ENCODE data around the gene VEGFC.

DNA sequence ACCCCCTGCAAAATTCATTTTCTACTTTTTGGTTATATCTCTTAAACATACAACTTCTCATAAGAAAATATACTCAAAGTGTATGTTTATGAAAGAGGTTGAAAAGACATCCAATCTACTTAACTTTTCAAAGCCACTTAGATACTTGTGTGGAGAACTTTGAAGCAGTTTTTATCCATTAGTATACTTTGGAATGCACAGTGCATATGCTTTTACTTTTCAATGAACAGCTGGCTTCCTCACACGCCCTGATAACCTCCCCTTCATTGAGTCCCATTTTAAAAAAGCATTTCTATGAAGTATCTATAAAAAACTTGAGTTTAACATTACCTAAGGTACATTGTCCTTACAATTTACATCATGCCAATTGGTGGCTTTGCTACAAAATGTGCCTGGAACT, 73.8 kb downstream of the VEGFC start:
- TF ChIP-seq, protein P1, sequence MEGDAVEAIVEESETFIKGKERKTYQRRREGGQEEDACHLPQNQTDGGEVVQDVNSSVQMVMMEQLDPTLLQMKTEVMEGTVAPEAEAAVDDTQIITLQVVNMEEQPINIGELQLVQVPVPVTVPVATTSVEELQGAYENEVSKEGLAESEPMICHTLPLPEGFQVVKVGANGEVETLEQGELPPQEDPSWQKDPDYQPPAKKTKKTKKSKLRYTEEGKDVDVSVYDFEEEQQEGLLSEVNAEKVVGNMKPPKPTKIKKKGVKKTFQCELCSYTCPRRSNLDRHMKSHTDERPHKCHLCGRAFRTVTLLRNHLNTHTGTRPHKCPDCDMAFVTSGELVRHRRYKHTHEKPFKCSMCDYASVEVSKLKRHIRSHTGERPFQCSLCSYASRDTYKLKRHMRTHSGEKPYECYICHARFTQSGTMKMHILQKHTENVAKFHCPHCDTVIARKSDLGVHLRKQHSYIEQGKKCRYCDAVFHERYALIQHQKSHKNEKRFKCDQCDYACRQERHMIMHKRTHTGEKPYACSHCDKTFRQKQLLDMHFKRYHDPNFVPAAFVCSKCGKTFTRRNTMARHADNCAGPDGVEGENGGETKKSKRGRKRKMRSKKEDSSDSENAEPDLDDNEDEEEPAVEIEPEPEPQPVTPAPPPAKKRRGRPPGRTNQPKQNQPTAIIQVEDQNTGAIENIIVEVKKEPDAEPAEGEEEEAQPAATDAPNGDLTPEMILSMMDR (IDR thresholded peaks at IDR 0.05; ENCODE audit: low read depth, low read length): no peak
- TF ChIP-seq POLR2A (IDR thresholded peaks at IDR 0.05; ENCODE audit: extremely low read depth, insufficient read length): no peak
- TF ChIP-seq, protein P2, sequence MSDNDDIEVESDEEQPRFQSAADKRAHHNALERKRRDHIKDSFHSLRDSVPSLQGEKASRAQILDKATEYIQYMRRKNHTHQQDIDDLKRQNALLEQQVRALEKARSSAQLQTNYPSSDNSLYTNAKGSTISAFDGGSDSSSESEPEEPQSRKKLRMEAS (IDR thresholded peaks at IDR 0.05; ENCODE audit: low read depth, low read length): no peak

All from NB4 (cell line).